Limb (tissue), 2 donors: Measurements from ENCODE around the gene CANT1.
"Not testable (repeated sequence)": the region's sequence is repeated elsewhere in the genome, so short reads cannot be mapped to it uniquely, and the experiment has no call there.

Experiments
- DNase-seq, 2 donors: peaks; one replicate each; pipeline ENCODE4 v3.0.0-alpha.2; 2016; ENCODE audit errors: extremely low spot score in 2 of 2

The CANT1 gene

DNA sequence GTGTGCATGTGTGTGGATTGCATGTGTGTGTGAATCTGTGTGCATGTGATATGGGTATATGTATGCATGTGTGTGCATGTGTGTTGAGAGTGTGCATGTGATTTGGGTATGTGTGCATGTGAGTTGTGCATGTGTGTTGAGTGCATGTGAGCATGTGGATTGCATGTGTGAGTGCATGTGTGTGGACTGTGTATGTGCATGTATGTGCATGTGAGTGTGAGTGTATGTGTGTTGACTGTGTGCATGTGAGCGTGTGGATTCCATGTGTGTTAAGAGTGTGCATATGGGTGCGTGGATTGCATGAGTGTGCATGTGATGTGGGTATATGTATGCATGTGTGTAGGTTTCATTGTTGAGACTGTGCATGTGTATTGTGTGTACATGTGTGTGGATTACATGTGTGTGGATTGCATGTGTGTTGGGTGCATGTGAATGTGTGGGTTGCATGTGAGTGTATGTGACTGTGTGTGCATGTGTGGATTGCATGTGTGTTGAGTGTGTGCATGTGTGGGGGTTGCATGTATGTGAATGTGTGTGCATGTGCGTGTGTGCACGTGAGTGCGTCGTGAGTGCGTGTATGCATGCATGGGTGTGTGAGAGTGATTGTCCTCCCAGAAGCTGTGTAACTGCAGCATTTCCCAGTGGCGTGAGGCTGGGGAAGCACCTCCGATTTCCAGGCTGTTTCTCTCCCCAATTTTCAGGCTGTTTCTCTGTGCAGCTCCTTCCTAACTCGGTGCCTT lies 33.8 kb upstream of the CANT1 start:
- DNase-seq: no peak

DNA sequence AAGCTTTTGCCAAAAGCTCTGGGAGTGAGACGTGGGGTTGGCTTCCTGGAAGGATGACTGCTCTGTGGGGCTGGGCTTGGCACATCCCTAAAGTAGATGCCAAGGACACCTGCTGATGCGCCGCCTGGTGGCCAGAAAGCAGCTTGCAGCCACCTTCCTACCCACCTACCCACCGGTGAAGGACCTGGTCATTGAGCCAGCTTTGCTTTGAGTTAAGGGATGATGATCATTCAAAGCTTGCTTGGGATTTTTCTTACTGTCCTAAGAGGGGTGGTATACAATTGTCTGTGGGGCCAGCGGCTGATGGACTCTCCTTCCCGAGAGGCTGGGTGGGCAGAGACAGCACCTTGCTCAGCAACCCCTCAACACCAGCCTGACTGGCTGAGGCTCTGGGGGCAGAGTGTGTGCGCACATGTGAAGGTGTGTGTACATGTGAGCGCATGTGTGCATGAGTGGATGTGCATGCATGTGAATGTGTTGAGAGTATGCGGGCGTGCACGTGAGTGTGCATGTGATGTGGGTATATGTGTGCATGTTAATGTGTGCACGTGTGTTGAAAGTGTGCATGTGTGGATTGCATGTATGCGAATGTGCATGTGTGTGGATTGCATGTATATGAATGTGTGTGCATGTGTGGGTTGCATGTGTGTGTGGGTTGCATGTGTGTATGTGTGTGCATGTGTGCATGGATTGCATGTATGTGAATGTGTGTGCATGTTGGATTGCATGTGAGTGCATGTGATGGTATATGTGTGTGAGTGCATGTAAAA lies 33.0 kb upstream of the CANT1 start:
- DNase-seq: no peak

DNA sequence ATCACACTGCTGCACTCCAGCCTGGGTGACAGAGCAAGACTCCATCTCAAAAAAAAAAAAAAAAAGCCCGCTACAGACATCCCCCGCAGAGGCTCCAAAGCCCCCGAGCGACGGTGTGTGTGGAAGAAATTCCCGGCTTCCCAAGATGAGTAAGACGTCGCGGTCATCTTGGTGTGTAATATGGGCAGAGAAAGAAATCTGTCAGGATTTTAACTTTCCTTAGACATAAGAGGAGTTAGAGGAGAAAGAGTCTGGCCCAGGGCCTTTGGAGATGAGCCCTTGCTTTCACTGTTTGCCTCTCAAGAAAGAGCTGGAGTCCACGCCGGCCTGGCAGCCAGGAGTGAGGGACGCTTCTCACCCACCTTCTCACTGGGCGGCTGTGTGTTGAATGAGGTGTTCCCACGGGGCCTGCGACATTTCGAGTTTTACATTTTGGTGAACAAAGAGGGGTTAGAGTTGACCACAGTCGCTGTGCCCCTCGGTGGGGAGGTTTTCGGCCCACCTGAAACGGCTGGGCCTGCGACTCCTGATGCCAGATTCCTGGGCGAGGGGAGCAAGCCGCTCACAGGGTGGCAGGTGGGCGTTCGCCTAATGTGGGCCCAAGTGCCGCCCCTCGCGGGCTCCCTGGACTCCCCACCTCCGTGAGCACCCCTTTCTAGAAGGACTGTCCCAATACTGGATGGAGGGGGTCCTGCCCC lies 32.3 kb upstream of the CANT1 start:
- DNase-seq: no peak

DNA sequence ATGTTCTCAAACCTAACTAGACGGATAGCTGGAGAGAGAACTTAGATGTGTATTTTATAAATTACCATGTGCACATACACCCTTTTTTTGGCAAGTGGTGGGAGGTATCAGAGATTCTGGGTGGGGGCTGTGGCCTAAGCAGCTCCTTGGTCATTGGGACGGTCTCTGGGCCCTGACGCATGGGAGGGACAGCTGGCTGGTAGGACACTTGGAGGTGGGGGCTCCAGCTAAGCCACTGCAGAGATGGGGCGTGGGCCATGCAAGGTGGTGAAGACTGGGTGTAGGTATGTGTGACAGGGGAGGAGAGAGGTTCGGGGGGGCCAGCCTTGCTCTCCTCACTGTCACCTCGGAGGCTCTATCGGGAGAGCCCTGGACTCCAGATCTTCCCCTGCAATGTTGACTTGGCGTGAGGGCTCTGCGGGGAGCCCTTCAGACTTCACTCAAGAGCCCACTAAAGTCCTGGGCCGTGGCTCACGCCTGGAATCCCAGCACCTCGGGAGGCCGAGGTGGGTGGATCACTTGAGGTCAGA lies 31.5 kb upstream of the CANT1 start:
- no peak for DNase-seq

DNA sequence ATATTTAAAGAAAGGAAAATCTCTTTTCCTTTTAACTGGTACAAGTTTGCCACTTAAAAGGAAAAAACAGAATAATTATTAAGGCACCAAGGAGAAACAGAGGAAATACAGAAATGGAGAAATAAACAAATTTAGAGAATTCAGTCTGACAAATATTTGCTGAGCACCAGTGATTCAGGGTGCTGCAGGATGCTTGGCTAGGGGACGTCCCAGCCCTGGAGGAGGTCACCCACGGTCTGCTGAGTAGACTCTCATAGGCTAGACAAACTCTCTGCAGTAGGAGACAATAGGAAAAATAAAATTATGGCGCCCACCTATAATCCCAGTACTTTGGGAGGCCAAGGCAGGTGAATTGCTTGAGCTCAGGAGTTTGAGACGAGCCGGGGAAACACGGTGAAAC lies 30.3 kb upstream of the CANT1 start:
- DNase-seq: no peak

DNA sequence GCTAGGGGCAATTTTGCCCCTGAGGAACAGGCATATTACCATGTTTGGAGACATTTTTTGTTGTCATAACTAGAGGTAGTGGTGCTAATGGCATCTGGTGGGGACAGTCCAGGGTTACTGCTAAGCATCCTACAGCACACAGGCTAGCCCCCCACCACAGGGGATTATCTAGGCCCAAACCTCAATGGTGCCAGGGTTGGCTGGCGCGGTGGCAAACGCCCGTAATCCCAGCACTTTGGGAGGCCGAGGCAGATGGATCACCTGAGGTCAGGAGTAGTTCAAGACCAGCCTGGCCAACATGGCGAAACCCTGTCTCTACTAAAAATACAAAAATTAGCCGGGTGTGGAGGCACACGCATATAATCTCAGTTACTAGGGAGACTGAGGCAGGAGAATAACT lies 29.6 kb upstream of the CANT1 start:
- DNase-seq: no peak

DNA sequence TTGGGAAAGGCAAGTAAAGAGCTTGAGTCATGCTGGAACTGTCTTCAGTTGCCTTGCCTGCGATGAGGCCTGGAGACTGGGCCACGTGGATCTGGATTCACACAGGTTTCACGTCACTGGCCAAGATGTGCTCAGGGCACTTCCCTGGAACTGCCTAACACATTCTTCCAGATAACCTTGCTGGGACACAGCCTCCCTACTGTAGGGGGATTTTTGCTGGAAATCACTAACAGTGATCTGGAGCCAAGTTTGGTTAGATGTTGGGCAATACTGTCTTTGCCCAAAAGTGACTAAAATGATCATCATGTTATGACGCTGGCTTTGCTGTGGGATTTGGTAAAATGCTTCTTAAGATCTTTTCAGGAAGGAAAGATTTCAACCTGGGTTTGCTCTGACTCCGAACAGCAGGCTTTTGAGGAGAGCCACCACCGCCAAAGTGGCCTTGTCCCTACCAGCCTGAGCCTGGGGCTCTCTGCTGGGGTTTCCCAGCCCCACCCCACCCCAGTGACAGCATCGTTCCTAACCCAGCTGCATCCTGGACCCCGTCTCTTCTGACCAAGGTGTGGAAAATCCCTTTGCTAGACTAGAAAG lies 29.1 kb upstream of the CANT1 start:
- no peak for DNase-seq

DNA sequence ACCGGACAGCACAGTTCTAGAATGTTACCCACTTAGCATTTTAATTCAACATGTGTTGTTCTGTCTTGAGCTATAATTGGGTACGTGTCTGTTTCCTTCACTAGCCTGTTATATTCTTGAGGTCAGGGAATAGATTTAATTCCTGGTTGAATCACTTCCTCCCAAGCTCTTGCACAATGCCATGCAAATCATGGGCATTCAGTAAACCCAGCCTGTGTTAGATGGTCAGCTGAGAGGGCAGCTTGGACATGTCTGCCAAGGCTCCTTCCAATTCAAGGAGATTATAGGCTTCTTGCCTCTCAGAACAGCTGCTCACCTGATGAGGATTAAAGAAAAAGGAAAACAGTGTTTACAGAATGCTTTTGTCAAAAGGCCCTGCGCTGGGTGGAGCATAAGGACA lies 27.0 kb upstream of the CANT1 start:
- DNase-seq: no peak

DNA sequence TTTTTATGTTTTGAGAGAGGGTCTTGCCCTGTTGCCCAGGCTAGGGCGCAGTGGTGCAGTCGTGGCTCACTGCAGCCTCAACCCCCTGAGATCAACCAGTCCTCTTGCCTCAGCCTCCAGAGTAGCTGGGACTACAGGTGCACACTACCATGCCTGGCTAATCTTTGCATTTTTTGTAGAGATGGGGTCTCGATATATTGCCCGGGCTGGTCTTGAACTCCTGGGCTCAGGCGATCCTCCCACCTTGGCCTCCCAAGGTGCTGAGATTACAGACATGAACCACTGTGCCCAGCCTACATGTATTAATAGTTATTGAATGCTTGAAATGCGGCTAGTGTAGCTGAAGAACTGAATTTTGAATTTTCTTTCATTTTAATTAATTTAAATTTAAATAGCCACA lies 26.6 kb upstream of the CANT1 start:
- no peak for DNase-seq

DNA sequence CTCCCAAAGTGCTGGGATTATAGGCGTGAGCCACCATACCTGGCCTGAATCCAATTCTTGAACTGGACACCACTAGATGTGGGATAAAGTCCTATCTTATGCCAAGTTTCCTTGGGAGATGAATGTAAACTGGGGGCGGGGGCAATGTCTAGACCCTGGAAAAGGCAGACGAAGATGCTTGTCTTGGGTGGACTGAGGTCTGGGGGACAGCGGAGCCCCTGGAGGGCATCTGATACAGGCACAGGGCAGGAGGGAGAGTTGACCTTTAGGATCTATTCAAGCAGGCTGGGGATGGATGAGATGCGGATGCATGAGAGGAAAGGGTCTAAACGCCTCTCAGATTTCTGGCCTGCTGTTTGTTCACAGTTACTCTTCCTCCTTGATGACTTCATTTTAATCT lies 26.1 kb upstream of the CANT1 start:
- DNase-seq: no peak

DNA sequence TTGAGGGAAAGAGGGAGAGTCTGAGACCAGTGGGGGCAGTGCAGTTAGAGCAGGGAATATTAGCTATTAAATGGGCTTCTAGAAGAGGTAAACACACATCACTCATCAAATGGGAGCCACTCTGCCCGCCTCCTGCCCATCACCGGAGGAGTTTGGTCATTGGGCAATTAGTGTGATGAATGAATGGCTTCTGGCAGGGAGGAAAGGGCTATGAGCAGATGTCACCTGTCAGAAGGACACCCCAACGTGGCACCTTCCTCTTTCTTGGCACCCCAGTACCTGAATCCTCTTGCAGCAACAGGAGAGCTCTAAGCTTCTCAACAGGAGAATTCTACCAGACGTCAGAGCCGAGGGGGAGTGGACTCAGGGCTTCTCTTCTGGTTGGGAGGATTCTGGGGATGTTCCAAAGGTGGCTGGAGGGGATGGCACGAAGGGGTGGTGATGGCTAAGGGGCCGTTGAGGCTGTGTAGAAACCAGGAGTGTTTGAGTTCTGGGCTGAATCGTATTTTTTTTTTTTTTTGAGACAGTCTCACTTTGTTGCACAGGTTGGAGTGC lies 25.4 kb upstream of the CANT1 start:
- DNase-seq: no peak

DNA sequence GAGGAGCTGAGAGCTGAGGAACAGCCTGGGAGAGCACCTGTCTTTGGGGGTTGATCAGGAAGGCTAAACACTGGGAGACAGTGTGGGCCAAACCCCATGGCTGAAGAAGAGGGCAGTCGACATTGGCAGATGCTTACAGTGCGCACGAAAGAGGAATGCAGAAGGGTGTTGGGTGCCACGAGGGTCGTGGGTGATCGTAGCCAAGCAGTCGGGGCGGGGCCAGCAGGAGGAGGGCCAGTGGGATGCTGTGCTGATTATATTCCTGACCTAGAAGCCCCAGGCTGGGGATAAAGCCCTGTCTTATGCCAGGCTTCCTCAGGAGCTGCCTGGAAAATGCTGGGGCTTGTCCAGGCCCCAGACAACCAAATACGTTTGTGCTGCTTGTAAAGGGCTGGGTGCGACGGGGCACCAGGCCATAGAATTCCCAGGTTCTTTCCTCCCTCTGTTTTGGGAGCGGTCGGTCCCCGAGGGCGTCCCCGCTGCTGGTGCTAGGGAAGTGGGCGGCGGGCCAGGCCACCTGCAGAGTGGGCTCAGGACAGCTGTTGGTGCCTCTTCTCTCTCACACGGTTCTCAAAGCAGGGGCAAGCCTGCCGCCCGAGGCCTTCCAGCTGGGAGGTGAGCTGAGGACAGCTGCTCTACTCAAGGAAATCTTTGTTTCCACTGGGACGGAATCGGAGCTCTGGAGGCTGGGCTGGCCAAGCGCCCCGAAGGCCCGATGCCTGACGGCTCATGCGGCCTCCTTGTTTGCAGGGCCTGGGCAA lies 24.4 kb upstream of the CANT1 start:
- DNase-seq: peak; percentile 57 to 78

DNA sequence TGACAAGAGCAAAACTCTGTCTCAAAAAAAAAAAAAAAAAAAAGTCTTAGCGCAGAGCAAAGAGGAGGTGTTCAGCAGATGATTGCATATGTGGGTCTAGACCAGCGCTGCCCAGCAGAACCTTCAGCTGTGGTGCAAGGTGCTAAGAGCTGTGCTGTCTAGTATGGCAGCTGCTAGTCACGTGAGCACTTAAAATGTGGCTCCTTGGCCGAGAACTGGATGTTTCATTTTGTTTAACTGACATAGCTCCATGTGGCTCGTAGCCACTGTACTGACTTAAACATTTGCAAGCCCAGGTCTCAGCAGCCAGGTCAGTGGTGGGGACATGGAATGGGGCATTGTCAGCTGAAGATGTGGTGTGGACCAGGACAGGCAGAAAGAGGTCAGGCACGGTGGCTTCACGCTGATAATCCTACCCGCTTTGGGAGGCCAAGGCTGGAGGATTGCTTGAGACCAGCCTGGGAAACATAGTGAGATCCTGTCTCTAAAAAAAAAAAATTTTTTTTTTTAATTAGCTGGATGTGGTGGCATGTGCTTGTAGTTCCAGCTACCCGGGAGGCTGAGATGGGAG lies 23.6 kb upstream of the CANT1 start:
- DNase-seq: no peak

DNA sequence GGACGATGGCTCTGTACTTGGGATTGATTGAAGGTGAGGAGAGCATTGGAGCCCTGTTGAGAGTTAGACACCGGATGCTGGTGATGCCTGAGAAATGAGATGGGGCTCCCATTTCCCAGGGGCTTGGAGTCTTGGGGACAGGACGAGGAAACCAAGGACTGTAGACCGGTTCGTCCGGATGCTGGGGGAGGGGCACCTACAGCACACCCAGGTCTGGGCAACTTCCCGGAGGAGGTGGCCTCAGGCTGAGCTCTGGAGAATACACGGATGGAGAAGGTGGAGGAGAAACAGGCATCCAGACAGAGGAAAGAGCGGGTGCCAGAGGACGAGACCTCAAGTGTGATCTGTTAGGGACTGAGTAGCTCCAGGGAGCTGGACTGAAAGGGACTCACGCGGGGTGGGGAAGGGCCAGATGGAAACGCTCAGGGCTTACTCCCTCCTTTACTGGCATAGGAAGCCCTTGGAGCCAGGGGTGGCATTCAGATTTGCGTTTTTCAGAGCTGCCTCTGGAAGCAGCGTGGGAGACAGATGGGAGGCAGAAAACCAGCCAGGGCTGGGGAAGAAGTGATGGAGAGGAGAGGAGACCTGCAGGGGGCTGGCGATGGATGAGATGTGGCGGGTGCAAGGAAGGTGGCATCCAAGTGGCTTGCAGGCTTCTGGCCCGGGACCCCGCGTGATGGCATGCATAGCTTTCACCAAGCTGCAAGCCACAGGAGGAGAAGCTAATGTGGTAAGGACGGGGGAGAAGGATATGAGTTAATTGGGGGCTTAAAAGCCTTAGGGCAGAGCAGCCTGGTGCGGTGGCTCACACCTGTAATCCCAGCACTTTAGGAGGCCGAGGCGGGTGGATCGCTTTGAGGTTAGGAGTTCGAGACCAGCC lies 22.7 kb upstream of the CANT1 start:
- no peak for DNase-seq

DNA sequence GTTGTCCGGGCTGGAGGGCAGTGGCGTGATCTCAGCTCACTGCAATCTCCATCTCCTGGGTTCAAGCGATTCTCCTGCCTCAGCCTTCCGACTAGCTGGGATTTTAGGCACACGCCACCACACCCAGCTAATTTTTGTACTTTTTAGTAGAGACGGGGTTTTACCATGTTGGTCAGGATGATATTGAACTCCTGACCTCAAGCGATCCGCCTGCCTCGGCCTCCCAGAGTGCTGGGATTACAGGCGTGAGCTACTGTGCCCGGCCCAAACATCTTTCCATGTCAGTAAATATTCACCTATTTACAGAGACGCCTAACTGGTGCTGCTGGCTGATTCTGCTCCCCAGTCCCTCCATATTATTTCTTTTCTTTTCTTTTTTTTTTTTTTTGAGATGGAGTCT lies 21.1 kb upstream of the CANT1 start:
- DNase-seq: not testable (repeated sequence)

DNA sequence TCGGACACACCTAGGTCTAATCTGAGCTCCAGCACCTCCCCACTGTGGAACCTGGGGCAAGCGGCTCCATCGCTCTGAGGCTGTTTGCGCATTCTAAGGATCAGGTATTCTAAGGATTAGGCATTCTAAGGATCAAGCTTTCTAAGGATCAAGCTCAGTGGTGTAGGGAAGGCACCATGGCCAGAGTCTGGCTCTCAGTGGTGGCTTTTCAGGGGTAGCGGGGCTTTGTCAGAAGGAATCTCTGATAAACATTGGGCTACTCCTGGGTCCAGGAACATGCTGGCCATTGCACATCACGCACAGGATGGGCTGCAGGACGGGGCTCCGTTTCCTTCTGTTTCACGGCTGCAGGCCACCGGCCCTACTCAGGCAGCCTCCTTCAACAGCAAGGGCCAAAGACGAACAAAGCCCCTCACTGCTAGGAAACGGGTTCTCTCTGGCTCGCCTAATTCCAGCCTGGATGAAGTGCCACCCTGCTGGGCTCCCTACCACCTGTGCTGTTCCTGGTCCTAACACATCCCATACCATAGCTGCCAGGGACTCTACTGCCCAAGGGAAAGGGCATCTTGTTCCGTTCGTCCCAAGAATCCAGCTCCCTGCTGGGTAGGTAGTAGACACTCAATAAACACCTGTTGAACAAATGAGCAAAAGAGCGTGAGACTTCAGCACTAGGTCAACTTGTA lies 19.9 kb upstream of the CANT1 start:
- DNase-seq: no peak

DNA sequence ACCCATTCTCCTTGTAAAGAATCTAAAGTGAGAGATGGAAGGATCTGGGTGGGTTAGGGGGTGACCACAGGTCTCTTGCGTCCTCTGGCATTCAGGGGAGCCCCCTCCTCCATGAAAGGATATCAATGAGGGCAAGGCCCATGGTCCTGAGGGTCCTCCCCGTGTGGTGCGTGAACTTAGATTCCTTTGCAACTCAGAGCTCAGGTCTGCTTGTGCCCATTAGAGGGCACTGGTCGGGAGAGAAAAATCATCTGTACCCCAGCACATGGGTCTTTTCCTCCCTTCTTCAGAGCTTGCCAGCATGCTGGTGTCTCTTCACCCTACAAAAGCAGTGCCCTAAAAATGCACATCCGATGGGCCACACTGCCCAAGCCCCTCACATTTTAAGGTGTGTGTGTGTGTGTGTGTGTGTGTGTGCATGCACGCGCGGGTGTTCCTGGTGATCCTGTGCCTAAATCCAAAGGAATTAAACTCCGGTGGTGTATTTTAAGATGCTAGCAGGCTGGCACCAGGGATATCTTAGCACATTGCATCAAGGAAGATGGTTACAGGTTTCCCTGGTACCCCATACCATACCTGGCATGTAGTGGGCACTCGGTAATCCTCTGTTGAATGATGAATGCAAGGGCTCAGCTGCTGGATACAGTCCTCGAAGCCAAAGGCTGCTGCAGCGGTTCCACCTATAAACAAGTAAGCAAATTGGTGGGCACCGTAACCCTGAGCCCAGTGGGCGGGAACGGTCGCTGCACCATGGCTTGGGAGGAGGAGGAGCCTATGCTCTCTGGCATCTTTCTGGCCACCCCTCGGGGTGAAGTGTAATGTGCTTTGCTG lies 19.1 kb upstream of the CANT1 start:
- DNase-seq: peak in 1 of 2 donors; percentile 21

DNA sequence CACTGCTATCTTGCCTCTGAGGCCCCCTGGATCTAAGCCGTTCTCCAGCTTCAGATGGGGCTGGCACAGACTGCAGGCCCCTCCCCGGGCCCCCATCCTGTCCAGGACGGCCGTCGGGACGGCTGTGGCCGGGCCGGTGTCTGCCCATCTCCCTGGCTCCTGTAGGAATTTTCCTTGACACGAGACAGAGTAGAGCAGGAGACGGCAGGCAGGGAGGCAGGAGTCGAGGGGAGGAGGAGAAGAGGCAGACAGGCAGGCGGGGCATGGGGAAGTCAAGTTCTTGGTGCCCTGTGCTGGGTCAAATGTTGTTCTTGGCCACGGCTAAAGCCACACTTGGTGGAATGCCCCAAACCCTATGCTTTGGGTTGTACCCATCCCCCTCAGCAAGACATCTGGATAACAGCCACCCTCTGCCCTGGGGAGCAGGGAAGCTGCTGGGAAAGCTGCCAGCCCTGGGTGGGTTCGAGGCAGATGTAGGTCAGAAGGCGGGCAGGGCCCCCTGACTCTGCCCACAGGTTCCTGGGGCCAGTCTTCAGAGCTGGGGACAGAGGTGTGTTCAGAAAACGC lies 18.4 kb upstream of the CANT1 start:
- DNase-seq: no peak
